Activated CD8-positive, alpha-beta T cell treated with anti-CD3 and anti-CD28 coated beads, Interleukin-2, amount 10 ng/mL, durations not matched to agents 7 days and 5 days (primary cell): ENCODE measurements around the gene OR2AE1. TPM values are rescaled to one million over a fixed set of nuclear protein-coding genes. Genes with fewer than 3 reads are reported as not detected.
A peak's percentile ranks its signal among the peaks of the same experiment; 100 is the strongest.
"Not testable (repeated sequence)": the region's sequence is repeated elsewhere in the genome, so short reads cannot be mapped to it uniquely, and the experiment has no call there.

Experiments used
- ATAC-seq: fragments of 150-1000 bp; cut with Tn5 transposase; one replicate; pipeline ENCODE4 v1.10.0; 2021; ENCODE audit warnings: moderate library complexity
- CTCF ChIA-PET: fragments of 350-600 bp; sonication (Branson Sonifier 250); formaldehyde crosslinking; loops from one replicate; lab custom pipeline; 2021; ENCODE audit warnings: antibody characterized with exemption; lab: Charles Lee
- POLR2A ChIA-PET: fragments of 350-600 bp; sonication (Branson Sonifier 250); formaldehyde crosslinking; loops from one replicate; lab custom pipeline; 2021; ENCODE audit warnings: antibody characterized with exemption; lab: Charles Lee
- DNase-seq: peaks from one replicate; pipeline ENCODE4 v3.0.0-alpha.2; 2020
- H3K27ac Mint-ChIP-seq: one replicate; pipeline ENCODE4 v1.8.0; 2021; ENCODE audit warnings: mild to moderate bottlenecking, mixed read lengths
- H3K27me3 Mint-ChIP-seq: one replicate; pipeline ENCODE4 v1.8.0; 2021; ENCODE audit warnings: low read depth, mixed read lengths
- H3K36me3 Mint-ChIP-seq: one replicate; pipeline ENCODE4 v1.8.0; 2021; ENCODE audit warnings: low read depth, mixed read lengths
- H3K4me1 Mint-ChIP-seq: one replicate; pipeline ENCODE4 v1.8.0; 2021; ENCODE audit warnings: low read depth, mixed read lengths
- H3K4me3 Mint-ChIP-seq: one replicate; pipeline ENCODE4 v1.8.0; 2021; ENCODE audit warnings: mild to moderate bottlenecking, mixed read lengths
- H3K9me3 Mint-ChIP-seq: one replicate; pipeline ENCODE4 v1.8.0; 2022; ENCODE audit warnings: mixed read lengths; ENCODE audit not compliant: insufficient read depth
- total RNA-seq, 2 experiments: library from RNA; stranded (reverse); gene quantifications; one replicate each; pipeline ENCODE4 v1.2.3, GENCODE V29; 2021

The OR2AE1 gene
- total RNA-seq, 2 experiments from 2014 or later: 0.42 to 0.60 TPM

DNA sequence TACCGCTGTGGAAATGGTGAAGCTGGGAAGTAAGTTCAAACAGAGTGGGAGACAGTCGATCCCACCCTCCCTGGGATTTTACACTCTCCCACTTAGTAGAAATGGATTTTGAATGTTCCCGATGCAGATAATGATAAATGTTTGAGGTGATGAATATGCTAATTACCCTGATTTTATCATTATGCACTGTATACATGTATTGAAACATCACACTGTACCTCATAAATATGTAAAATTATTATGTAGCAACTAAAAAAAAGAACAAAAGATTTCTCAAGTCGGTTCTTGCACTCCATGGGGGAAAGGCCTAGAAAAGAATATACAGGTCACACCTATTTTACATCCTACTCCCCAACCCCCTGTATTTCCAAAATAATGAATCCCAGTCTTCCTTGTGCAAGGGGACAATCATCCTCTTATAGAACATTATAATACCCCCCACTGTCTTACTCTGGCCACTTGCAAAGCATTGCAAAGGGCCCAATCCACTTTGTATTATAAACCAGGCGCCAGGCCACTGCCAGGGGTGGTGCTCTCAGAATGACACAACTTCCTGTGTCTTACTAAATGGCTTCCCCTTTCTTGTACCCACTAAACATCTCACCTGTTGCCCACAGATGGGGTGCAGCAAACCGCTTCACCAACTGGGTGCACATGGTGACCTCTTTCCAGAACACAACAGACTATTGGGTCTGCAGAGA lies 20.6 kb upstream of the OR2AE1 start:
- no peak overlapping the region for H3K4me3 Mint-ChIP-seq
- peaks cover 56% of the 10 kb centered on the region for H3K36me3 Mint-ChIP-seq
- ATAC-seq: no peak
- peaks cover 6% of the 10 kb centered on the region for H3K9me3 Mint-ChIP-seq
- ChIA-PET CTCF (no interaction called here), POLR2A (interaction anchor here (1.4 kb wide), 1 partner anchor 338 kb away, joined by 3 read pairs; no protein-coding TSS in a partner anchor)
- DNase-seq: no peak
- no peaks in the 10 kb centered on the region for H3K27me3 Mint-ChIP-seq
- H3K27ac Mint-ChIP-seq: peak overlapping the region; percentile 45
- H3K4me1 Mint-ChIP-seq: peaks cover 15% of the 10 kb centered on the region

DNA sequence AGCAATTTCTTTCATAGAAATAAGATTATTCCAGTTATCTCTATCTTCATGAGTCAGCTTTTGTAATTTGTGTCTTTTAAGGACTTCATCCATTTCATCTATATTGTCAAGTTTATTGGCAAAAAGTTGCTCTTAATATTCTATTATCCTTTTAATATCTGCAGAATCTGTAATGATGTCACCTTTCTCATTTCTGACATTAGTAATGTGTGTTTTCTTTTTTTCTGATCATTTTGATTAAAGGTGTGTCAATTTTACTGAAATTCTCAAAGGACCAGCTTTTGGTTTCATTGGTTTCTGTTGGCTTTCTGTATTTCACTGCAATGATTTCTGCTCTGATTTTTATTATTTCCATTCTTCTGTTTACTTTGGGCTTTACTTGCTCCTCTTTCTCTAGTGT lies 17.9 kb upstream of the OR2AE1 start:
- Mint-ChIP-seq H3K4me1 (peaks cover 15% of the 10 kb centered on the region), H3K27ac (no peak overlapping the region), H3K4me3 (no peak overlapping the region), H3K36me3 (peaks cover 60% of the 10 kb centered on the region), H3K27me3 (no peaks in the 10 kb centered on the region), H3K9me3 (peaks cover 6% of the 10 kb centered on the region)
- CTCF ChIA-PET: no interaction called here
- POLR2A ChIA-PET: no interaction called here
- ATAC-seq: no peak
- no peak for DNase-seq

DNA sequence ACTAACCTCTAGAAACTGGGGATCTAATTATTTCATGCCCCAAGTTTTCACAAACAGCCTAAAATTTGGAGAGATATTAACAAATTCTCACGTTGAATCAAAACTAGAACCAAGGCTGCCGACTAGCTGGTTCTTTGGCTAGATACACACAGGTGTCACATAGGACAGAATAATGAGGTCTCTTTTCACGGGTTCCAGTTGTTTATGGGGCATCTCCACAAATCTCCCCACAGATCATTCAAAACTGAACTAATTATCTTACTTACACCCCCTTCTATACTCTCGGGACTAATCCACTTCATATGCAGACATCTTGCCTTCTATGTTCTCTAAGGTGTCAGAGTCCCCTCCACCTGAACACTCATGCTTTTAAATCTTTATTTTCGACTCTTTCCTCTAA lies 16.4 kb upstream of the OR2AE1 start:
- H3K36me3 Mint-ChIP-seq: peaks cover 53% of the 10 kb centered on the region
- ChIA-PET CTCF (no interaction called here), POLR2A (no interaction called here)
- no peak for DNase-seq
- peaks cover 6% of the 10 kb centered on the region for H3K9me3 Mint-ChIP-seq
- no peak for ATAC-seq
- no peak overlapping the region for H3K27ac Mint-ChIP-seq
- H3K4me3 Mint-ChIP-seq: no peak overlapping the region
- peaks cover 9% of the 10 kb centered on the region for H3K4me1 Mint-ChIP-seq
- no peaks in the 10 kb centered on the region for H3K27me3 Mint-ChIP-seq

DNA sequence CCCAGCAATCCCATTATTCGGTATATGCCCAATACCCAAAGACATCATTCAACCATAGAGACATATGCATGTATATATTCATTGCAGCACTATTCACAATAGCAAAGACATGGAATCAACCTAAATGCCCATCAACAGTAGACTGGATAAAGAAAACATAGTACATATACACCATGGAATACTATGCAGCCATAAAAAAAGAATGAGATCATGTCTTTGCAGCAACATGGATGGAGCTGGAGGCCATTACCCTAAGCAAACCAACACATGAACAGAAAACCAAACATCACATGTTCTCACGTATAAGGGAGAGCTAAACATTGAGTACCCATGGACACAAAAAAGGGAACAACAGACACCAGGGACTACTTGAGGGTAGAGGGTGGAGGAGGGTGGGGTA lies 13.5 kb upstream of the OR2AE1 start:
- not testable (repeated sequence) for H3K27ac Mint-ChIP-seq, H3K4me3 Mint-ChIP-seq, H3K27me3 Mint-ChIP-seq, H3K9me3 Mint-ChIP-seq, DNase-seq, H3K4me1 Mint-ChIP-seq, ATAC-seq
- CTCF ChIA-PET: interaction anchor here (1.3 kb wide), 1 partner anchor 130 kb away, joined by 3 read pairs; no protein-coding TSS in a partner anchor
- H3K36me3 Mint-ChIP-seq: peaks cover 49% of the 10 kb centered on the region
- POLR2A ChIA-PET: interaction anchor here (0.6 kb wide), 1 partner anchor 91 kb away, joined by 5 read pairs; no protein-coding TSS in a partner anchor

DNA sequence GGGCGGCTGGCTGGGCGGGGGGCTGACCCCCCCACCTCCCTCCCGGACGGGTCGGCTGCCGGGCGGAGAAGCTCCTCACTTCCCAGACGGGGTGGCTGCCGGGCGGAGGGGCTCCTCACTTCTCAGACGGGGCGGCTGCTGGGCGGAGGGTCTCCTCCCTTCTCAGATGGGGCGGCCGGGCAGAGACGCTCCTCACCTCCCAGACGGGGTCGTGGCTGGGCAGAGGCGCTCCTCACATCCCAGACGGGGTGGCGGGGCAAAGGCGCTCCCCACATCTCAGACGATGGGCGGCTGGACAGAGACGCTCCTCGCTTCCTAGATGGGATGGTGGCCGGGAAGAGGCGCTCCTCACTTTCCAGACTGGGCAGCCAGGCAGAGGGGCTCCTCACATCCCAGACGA lies 11.5 kb upstream of the OR2AE1 start:
- H3K27me3 Mint-ChIP-seq, ATAC-seq, CTCF ChIA-PET: not testable (repeated sequence)

DNA sequence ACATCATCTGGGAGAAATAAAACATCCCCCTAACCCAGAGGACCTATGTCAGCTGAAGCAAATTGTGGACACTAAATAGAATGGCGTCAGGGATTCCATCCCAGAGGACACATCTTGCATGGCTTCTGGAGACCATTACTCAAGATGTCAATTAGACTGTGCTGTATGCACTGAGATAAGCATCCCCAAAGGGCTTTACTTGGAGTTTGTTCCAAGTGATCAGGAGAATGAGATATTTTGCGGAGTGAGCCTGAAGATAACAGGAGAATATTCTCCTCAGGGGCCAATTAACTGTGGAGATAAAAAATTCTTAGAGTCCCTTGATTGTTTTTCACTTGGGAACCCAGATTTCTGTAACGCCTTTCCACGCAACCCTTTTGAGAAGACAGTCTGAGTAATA lies 4.5 kb upstream of the OR2AE1 start:
- Mint-ChIP-seq H3K27me3 (no peaks in the 10 kb centered on the region), H3K4me1 (no peaks in the 10 kb centered on the region)
- CTCF ChIA-PET: no interaction called here

More for the DNA sequence above, 11.5 kb upstream of the OR2AE1 start:
- H3K9me3 Mint-ChIP-seq, H3K4me3 Mint-ChIP-seq, DNase-seq, POLR2A ChIA-PET, H3K27ac Mint-ChIP-seq, H3K4me1 Mint-ChIP-seq: not testable (repeated sequence)
- peaks cover 50% of the 10 kb centered on the region for H3K36me3 Mint-ChIP-seq

DNA sequence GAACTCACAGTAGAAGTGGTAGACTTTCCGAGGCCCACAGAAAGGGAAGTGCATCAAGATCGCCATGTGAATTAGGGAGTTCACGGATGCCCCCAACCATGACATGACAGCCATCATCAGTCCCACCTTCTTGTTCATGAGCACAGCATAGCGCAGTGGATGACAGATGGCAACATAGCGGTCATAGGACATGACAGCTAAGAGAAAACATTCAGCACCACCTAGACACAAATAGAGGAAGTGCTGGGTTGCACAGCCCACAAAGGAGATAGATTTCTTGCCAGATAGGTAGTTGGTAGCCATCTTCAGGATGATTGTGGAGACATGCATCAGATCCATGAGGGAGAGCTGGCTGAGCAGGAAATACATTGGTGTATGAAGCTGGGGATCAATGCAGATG lies 342 bp downstream of the OR2AE1 start:
- ATAC-seq: no peak
- peaks cover 8% of the 10 kb centered on the region for H3K36me3 Mint-ChIP-seq
- ChIA-PET POLR2A (no interaction called here), CTCF (interaction anchor here (1.0 to 1.4 kb wide), 3 partner anchors 37 to 118 kb away, joined by 3 to 4 read pairs (median 3); no protein-coding TSS in a partner anchor)
- no peaks in the 10 kb centered on the region for H3K4me1 Mint-ChIP-seq
- DNase-seq: no peak
- no peak overlapping the region for H3K4me3 Mint-ChIP-seq
- H3K27ac Mint-ChIP-seq: no peak overlapping the region
- no peaks in the 10 kb centered on the region for H3K9me3 Mint-ChIP-seq
- no peaks in the 10 kb centered on the region for H3K27me3 Mint-ChIP-seq

More for the DNA sequence above, 4.5 kb upstream of the OR2AE1 start:
- Mint-ChIP-seq H3K9me3 (no peaks in the 10 kb centered on the region), H3K36me3 (peaks cover 10% of the 10 kb centered on the region), H3K4me3 (no peak overlapping the region), H3K27ac (no peak overlapping the region)
- DNase-seq (no peak), ATAC-seq (no peak)
- POLR2A ChIA-PET: no interaction called here

DNA sequence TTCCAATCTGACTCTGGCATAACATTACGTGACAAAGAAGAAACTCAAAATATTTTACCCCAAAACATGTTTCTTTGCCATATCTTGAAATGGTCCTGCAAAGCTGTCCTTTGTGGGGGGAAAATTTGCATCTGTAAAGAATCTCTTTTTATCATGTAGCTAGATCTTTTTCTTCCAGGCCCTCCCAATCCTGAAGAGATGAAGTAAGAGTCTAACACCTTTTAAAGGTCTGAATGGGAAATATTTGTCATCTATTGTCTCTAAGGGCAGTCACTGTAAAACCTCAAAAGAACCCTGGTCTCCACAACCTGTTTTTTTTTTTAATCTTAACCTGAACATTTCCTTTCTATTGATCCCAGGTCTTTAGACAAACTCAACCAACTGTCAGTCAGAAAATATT lies 8.6 kb downstream of the OR2AE1 start:
- no peak overlapping the region for H3K4me3 Mint-ChIP-seq
- no peak overlapping the region for H3K27ac Mint-ChIP-seq
- CTCF ChIA-PET: no interaction called here
- peaks cover 14% of the 10 kb centered on the region for H3K27me3 Mint-ChIP-seq
- ATAC-seq (no peak), DNase-seq (no peak)
- POLR2A ChIA-PET: no interaction called here
- no peaks in the 10 kb centered on the region for H3K4me1 Mint-ChIP-seq
- H3K9me3 Mint-ChIP-seq: no peaks in the 10 kb centered on the region
- peaks cover 1% of the 10 kb centered on the region for H3K36me3 Mint-ChIP-seq

DNA sequence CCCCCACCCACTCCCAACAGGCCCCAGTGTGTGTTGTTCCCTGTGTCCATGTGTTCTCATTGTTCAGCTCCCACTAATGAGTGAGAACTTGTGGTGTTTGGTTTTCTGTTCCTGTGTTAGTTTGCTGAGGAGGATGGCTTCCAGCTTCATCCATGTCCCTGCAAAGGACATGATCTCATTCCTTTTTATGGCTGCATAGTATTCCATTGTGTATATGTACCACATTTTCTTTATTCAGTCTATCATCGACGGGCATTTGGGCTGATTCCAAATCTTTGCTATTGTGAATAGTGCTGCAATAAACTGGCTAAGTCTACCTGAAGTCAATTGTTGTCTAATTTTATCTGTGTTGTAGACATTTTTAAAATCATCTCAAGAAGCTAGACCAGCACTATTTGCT lies 9.4 kb downstream of the OR2AE1 start:
- H3K4me1 Mint-ChIP-seq, POLR2A ChIA-PET, H3K36me3 Mint-ChIP-seq, H3K9me3 Mint-ChIP-seq, ATAC-seq, H3K27ac Mint-ChIP-seq, H3K4me3 Mint-ChIP-seq, CTCF ChIA-PET, DNase-seq: not testable (repeated sequence)
- peaks cover 14% of the 10 kb centered on the region for H3K27me3 Mint-ChIP-seq

DNA sequence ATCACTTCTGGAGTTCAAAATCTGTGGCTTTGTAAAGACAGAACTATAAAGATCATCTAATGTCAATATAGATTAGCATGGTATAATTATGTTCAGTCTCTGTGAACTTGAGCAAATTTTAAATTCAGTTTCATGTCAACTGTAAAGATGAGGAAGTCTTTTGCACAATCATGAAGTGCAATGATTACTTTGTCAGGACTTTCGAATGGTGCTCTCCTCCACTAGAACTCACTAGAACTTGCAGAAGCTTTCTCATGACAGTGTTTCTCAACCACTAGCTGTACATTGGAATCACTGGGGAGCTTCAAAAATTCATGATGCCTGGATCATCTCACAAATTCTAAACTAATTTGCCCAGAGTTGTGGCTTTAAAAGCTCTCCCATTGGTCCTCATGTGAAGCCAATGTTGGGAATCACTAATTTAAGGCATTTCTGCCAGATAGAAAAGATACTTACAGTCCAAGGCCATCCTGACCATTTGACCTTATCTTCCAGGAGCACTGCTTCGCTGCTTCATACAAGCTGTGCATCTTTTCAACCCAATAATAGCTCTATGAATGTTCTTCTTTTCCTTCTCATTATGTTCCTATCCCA lies 12.9 kb downstream of the OR2AE1 start:
- H3K9me3 Mint-ChIP-seq: no peaks in the 10 kb centered on the region
- no peak for ATAC-seq
- H3K36me3 Mint-ChIP-seq: no peaks in the 10 kb centered on the region
- no peak overlapping the region for H3K4me3 Mint-ChIP-seq
- no peaks in the 10 kb centered on the region for H3K4me1 Mint-ChIP-seq
- DNase-seq: no peak
- ChIA-PET POLR2A (no interaction called here), CTCF (interaction anchor here (1.2 kb wide), 1 partner anchor 12 kb away, joined by 4 read pairs; no protein-coding TSS in a partner anchor)
- peaks cover 17% of the 10 kb centered on the region for H3K27me3 Mint-ChIP-seq
- no peak overlapping the region for H3K27ac Mint-ChIP-seq

DNA sequence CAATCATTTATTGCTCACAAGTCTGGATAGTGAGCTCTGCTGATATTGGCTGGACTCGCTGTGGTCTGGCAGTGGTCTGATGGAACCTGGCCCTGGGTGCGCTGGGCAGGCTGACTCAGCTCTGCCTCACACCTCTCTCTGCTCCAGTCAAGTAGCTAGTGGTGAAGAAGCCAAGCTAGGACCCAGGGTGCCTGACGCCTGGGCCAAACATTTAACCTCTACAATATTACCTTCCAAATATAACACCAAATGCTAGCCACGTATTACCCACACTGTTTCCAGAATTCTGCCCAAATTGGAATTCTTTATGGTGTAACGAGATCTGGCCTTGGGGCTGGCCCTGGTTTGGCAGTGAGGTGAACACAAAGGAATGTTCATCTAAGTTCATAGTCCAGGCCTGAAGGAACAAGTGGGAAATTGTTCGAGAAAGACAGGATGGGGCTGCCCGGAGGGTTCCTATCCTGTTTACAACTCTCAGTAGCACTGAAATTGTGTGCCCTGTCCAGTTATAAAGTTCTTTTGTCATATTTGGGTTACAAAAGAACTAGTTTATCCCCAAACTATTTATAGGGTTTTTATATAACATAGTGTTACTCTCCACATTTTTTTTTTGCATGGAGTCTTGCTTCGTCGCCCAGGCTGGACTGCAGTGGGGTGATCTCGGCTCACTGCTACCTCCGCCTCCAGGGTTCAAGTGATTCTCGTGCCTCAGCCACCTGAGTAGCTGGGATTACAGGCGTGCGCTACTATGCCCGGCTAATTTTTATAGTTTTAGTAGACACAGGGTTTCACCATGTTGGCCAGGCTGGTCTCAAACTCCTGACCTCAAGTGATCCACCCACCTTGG lies 16.3 kb downstream of the OR2AE1 start:
- Mint-ChIP-seq H3K4me3 (no peak overlapping the region), H3K4me1 (no peaks in the 10 kb centered on the region), H3K27ac (no peak overlapping the region), H3K36me3 (no peaks in the 10 kb centered on the region), H3K27me3 (peaks cover 7% of the 10 kb centered on the region), H3K9me3 (no peaks in the 10 kb centered on the region)
- ChIA-PET CTCF (no interaction called here), POLR2A (no interaction called here)
- DNase-seq (no peak), ATAC-seq (no peak)
